D721Med (cell line): ENCODE data around the gene TXLNB.

Experiments used
- DNase-seq: peaks from one replicate; pipeline ENCODE4 v3.0.0; 2011; ENCODE audit warnings: low spot score; ENCODE audit not compliant: insufficient read length
- FAIRE-seq: peaks from 2 replicates; lab custom pipeline; 2011; peaks lifted over from hg19 to GRCh38; lab: Jason Lieb, UNC
- TF ChIP-seq, protein P1 (sequence below): IDR thresholded peaks from 2 replicates; pipeline ENCODE4 v1.5.1; 2012; ENCODE audit warnings: mild to moderate bottlenecking, control low read depth; ENCODE audit not compliant: insufficient read depth; ENCODE audit errors: missing control alignments

TXLNB gene

DNA sequence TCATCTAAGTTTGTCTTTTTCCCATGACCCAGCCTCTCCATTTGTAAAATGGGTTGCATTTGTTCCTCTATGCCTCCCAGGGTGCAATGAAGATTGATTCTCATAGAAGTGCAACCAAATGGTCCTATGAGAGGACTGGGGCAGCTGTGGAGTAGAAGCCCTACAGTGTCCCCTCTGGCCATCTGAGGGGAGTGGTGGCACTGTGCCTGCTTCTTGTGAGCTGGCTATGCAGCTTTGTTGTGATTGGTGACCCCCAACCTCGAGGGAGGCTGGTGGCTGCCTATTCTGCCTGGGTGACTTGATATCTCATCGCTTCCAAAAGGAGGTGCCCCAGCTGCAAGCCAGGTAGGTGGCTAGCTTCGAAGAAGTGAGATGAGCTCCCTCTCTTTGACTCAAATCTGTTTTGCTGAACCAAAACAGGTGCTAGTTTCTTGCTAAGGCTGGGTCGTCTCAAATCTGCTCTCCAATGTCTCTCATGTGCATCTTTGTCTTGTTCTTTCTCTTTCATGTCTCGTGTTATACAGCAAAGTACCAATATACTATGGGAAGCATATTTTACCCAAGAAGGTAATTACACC, 33.9 kb downstream of the TXLNB start:
- DNase-seq: no peak
- no peak for FAIRE-seq
- TF ChIP-seq, protein P1, sequence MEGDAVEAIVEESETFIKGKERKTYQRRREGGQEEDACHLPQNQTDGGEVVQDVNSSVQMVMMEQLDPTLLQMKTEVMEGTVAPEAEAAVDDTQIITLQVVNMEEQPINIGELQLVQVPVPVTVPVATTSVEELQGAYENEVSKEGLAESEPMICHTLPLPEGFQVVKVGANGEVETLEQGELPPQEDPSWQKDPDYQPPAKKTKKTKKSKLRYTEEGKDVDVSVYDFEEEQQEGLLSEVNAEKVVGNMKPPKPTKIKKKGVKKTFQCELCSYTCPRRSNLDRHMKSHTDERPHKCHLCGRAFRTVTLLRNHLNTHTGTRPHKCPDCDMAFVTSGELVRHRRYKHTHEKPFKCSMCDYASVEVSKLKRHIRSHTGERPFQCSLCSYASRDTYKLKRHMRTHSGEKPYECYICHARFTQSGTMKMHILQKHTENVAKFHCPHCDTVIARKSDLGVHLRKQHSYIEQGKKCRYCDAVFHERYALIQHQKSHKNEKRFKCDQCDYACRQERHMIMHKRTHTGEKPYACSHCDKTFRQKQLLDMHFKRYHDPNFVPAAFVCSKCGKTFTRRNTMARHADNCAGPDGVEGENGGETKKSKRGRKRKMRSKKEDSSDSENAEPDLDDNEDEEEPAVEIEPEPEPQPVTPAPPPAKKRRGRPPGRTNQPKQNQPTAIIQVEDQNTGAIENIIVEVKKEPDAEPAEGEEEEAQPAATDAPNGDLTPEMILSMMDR: no peak

DNA sequence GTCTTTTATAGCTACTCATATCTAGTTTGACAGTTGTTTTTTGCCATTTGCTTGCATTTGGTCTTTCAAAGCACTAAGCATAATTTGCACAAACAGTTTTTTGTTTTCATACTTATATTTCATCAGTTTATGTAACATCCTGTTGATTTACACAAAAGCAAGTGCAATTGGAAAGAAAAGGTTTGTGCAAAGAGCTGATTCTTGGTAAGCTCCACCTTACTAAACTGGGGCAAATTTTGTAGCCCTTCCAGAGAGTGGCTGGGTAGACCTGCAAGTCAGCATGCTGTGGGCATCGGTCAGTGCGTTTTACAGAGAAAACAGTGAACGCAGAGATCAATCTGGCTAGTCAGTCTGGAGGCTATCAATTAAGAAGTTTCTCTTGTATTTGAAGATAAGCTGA, 34.5 kb downstream of the TXLNB start:
- DNase-seq (no peak), FAIRE-seq (no peak)
- TF ChIP-seq, protein P1: no peak

DNA sequence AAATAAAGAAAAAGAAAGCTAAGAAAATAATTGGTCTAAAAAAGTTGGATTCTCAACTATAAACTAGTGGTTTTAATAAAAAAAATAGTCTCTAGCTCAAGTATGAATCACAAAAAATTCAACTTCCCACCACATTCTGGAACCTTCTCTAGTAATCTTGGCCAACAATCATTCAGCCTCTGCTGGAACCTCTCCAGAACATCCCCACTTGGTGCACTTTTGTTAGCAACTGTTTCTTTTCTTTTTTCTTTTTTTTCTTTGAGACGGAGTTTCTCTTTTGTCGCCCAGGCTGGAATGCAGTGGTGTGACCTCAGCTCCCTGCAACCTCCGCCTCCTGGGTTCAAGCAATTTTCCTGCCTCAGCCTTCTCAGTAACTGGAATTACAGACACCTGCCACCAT, 35.7 kb downstream of the TXLNB start:
- DNase-seq: no peak
- no peak for FAIRE-seq

DNA sequence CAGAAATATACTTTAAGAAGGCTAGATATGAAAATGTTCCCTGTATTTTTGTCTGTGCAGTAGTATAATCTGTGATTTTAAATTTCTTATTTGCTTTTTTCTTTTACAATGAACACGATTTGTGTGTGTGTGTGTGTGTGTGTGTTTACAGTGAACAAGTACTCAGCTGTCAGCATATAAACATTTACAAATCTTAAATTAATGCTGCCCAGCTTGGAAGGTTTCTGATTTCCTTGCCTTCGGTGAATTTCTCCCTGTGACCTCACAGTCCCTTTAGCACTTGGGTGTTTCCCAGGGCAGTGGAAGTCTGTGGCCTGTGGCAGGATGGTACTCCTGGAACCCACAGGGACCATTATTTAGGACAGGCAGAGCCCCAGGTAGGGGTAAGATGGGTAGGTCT, 37.6 kb downstream of the TXLNB start:
- FAIRE-seq (no peak), DNase-seq (no peak)
- TF ChIP-seq, protein P1: no peak

More for the DNA sequence above, 35.7 kb downstream of the TXLNB start:
- TF ChIP-seq, protein P1: no peak

DNA sequence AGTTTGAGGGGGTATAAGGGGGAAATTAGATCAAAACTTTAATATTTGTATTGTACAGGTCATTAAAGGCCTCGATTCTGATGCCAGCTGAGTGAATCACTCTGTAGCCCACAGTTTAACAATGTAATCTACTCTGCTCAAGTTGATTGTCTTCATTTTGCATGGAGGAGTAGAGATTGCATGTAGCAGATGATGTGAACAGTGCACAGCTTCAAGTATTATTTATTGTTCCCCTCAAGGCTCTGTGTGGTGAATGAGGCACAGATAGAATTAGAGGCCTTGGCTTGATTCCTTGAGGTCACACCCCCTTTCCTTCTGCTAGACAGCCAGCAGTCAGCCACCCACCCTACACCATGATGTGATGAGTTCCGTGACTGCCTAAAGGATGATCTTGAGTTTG, 38.1 kb downstream of the TXLNB start:
- FAIRE-seq: no peak
- DNase-seq: no peak
- TF ChIP-seq, protein P1: no peak

DNA sequence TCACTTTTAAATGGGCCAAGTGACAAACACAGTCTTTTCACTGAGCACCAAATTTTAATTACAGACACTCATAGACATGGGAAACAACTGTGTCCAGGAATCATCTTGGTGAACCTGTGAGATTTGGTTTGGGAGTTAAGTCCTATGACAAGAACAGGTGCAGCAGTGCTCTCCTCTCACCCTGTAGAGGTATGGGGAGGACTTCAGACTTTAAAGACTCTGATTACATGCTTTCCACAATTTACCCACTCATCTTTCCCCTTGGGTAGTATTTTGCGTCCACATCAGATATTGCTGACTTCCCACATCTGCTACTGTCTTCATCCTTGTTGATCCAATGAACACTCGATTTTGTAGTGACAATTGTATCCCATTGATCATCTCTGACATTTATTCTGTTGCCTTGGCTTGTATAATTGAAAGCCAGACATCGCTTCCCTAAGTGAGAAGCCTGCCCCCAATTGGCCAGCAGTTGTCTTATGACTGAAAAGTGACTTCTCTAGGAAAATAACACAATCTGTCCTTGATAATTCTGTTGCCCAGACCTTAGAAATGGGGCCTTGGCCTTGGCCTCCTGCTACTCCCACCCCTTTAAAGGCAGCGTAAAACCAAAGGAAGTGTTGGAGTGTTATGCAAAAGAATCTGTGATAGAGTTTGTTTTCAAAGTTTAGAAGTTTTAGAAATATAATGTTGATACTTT, 40.0 kb downstream of the TXLNB start:
- TF ChIP-seq, protein P1: no peak
- no peak for DNase-seq
- no peak for FAIRE-seq

DNA sequence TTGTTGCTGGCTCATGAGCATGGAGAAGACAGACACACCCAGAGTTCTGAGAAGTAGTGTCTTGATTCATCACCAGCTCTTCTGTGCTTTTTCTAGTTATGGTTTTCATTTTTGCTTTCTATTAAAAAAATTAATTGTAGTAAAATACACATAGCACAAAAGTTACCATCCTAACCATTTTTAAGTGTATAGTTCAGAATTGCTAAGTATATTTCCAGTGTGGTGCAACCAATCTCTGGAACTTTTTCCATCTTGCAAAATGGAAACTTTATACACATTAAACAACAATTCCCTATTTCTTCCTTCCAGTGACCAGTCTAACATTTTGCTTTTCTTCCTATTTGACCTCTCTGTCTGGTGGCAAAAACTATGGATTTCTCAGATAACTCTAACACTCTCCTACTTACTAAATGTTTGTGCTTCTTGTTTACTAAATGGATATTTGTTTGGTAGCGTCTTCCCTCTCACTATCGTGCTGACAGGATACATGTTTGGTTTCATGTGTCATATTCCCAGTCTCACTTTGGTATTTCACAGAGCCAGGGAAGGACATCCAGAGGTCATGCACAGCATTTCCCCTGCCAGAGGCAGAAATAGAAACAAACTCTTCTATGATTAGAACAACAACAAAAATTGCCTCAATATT, 40.6 kb downstream of the TXLNB start:
- no peak for FAIRE-seq

More for the DNA sequence above, 40.6 kb downstream of the TXLNB start:
- TF ChIP-seq, protein P1: no peak
- DNase-seq: no peak
